Fibroblast of peridontal ligament (primary cell): ENCODE data around the gene DNAJA4.

Experiments used
- DNase-seq: peaks from one replicate; pipeline ENCODE4 v3.0.0-alpha.2; 2010; ENCODE audit errors: extremely low read depth

Gene DNAJA4

GRCh38 chr15:78315686-78316282, 51.4 kb downstream of the DNAJA4 start:
- DNase-seq: no peak

GRCh38 chr15:78316283-78317083, 52.1 kb downstream of the DNAJA4 start:
- no peak for DNase-seq

GRCh38 chr15:78317145-78317836, 52.9 kb downstream of the DNAJA4 start:
- DNase-seq: no peak

GRCh38 chr15:78319588-78319987, 55.2 kb downstream of the DNAJA4 start:
- no peak for DNase-seq

- DNase-seq: no peak
Observed at GRCh38 chr15:78320183-78320582, 55.8 kb downstream of the DNAJA4 start.

GRCh38 chr15:78321041-78321570, 56.7 kb downstream of the DNAJA4 start:
- DNase-seq: no peak

GRCh38 chr15:78321786-78322185, 57.4 kb downstream of the DNAJA4 start:
- DNase-seq: no peak

- DNase-seq: peak; percentile 45
Observed at GRCh38 chr15:78322243-78322642, 57.9 kb downstream of the DNAJA4 start.

- no peak for DNase-seq
Observed at GRCh38 chr15:78322724-78323521, 58.6 kb downstream of the DNAJA4 start.

GRCh38 chr15:78323693-78324092, 59.3 kb downstream of the DNAJA4 start:
- no peak for DNase-seq

- no peak for DNase-seq
Observed at GRCh38 chr15:78324144-78324543, 59.8 kb downstream of the DNAJA4 start.

- DNase-seq: peak; percentile 64
Observed at GRCh38 chr15:78325092-78325843, 60.9 kb downstream of the DNAJA4 start.

- DNase-seq: peak; percentile 63
Observed at GRCh38 chr15:78327466-78327865, 63.1 kb downstream of the DNAJA4 start.

- DNase-seq: no peak
Observed at GRCh38 chr15:78329625-78330024, 65.3 kb downstream of the DNAJA4 start.
